Calu3 (cell line): ENCODE measurements around the gene COA6. TPM values are rescaled to one million over a fixed set of nuclear protein-coding genes. Genes with fewer than 3 reads are reported as not detected.

Experiments used
- BruUV-seq: library from RNA; stranded (reverse); fragments of 400-500 nt; replicated peaks from 2 replicates; lab custom pipeline; 2021; lab: Mats Ljungman, UMichigan
- CTCF ChIA-PET: fragments of 300-600 bp; sonication (Branson Sonifier 250); formaldehyde crosslinking; loops from one replicate; lab custom pipeline; 2022; ENCODE audit warnings: antibody characterized with exemption; lab: Charles Lee
- DNase-seq: peaks from one replicate; pipeline ENCODE4 v3.0.0; 2022
- H3K27ac Mint-ChIP-seq: one replicate; pipeline ENCODE4 v1.8.0; 2022; ENCODE audit warnings: mixed read lengths; ENCODE audit not compliant: unreplicated experiment
- H3K27me3 Mint-ChIP-seq: one replicate; pipeline ENCODE4 v1.8.0; 2022; ENCODE audit warnings: mixed read lengths; ENCODE audit not compliant: unreplicated experiment
- H3K36me3 Mint-ChIP-seq: one replicate; pipeline ENCODE4 v1.8.0; 2022; ENCODE audit warnings: mild to moderate bottlenecking, moderate library complexity, mixed read lengths; ENCODE audit not compliant: insufficient read depth, unreplicated experiment
- H3K4me1 Mint-ChIP-seq: one replicate; pipeline ENCODE4 v1.8.0; 2022; ENCODE audit warnings: mild to moderate bottlenecking, low read depth, mixed read lengths; ENCODE audit not compliant: unreplicated experiment
- H3K4me3 Mint-ChIP-seq: one replicate; pipeline ENCODE4 v1.8.0; 2022; ENCODE audit warnings: mild to moderate bottlenecking, low read depth, moderate library complexity, mixed read lengths; ENCODE audit not compliant: unreplicated experiment
- H3K9me3 Mint-ChIP-seq: one replicate; pipeline ENCODE4 v1.8.0; 2022; ENCODE audit warnings: low read depth, mixed read lengths; ENCODE audit not compliant: unreplicated experiment
- CTCF ChIP-seq: fragments of 200-600 bp; IDR thresholded peaks from one replicate; pipeline ENCODE4 v1.8.0; 2022; ENCODE audit warnings: antibody characterized with exemption; ENCODE audit not compliant: unreplicated experiment
- intact Hi-C: fragments of 100-400 bp; cut with micrococcal nuclease; formaldehyde crosslinking; loops from one replicate; pipeline ENCODE4 v1.10.0; 2022; ENCODE audit not compliant: unreplicated experiment
- total RNA-seq: library from RNA; stranded (reverse); gene quantifications from 2 replicates; pipeline ENCODE4 v1.2.3, GENCODE V29; 2022

COA6 gene
- total RNA-seq, 1 experiment from 2014 or later = 46.4 TPM

- intact Hi-C loops = no loop called here
- no peak overlapping the region for H3K27ac Mint-ChIP-seq
- no peaks in the 10 kb centered on the region for H3K27me3 Mint-ChIP-seq
- no peak for DNase-seq
- no peaks in the 10 kb centered on the region for H3K4me1 Mint-ChIP-seq
- CTCF ChIA-PET = no interaction called here
- peaks cover 12% of the 10 kb centered on the region for H3K36me3 Mint-ChIP-seq
- H3K4me3 Mint-ChIP-seq = no peak overlapping the region
- no peaks in the 10 kb centered on the region for H3K9me3 Mint-ChIP-seq
- no TSS peak for BruUV-seq
- no peak for TF ChIP-seq CTCF
Measured at GRCh38 chr1:234427950-234428646, 54.8 kb downstream of the COA6 start.

- Mint-ChIP-seq H3K9me3 (no peaks in the 10 kb centered on the region), H3K4me3 (no peak overlapping the region), H3K36me3 (peaks cover 12% of the 10 kb centered on the region), H3K4me1 (no peaks in the 10 kb centered on the region), H3K27me3 (no peaks in the 10 kb centered on the region), H3K27ac (no peak overlapping the region)
- intact Hi-C loops = no loop called here
- CTCF ChIA-PET = no interaction called here
- DNase-seq = no peak
- BruUV-seq = no TSS peak
- TF ChIP-seq CTCF = no peak
Measured at GRCh38 chr1:234429434-234429806, 56.2 kb downstream of the COA6 start.

DNA sequence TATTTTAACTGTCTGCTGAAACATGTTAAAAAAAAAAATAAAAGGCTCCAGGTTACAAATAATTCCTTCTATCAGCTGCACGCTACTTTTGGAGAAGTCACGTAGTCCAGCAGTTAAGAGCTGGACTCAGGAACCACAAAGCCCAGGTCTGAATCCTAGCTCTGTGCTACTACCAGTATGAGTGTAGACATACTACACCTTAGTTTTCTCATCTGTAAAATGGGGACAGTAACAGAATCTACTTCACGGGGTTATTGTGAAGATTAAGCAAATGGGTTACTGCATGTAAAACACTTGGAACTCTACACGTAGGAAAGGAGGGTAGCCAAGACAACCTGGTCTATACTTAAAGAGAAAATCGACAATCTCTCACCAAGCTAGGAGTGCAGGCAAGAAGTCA is 57.4 kb downstream of the COA6 start:
- no peaks in the 10 kb centered on the region for H3K27me3 Mint-ChIP-seq
- no peak for DNase-seq
- H3K36me3 Mint-ChIP-seq = peaks cover 7% of the 10 kb centered on the region
- TF ChIP-seq CTCF = no peak
- intact Hi-C loops = no loop called here
- H3K9me3 Mint-ChIP-seq = no peaks in the 10 kb centered on the region
- no peak overlapping the region for H3K27ac Mint-ChIP-seq
- H3K4me3 Mint-ChIP-seq = no peak overlapping the region
- CTCF ChIA-PET = no interaction called here
- no peaks in the 10 kb centered on the region for H3K4me1 Mint-ChIP-seq
- no TSS peak for BruUV-seq

DNA sequence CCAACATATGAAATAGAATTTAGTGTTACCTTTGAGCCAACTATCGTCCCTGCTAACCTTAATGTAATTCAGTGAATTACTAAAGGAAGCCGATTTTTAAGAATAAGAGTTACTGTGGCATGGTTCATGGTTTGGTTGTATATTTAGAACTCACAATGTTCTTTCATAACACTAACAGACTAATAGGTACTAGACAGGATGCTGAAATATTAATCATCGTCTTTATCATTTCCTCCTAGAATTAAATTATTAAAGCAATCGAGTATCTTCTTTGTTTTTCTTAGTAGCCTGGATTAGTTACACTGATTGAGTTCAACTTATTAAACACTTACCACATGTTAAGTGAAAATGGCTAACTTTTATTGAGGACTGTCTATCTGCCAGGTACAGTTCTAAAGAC is 58.0 kb downstream of the COA6 start:
- H3K36me3 Mint-ChIP-seq = peaks cover 7% of the 10 kb centered on the region
- H3K27ac Mint-ChIP-seq = no peak overlapping the region
- intact Hi-C loops = no loop called here

More for the DNA sequence above, 58.0 kb downstream of the COA6 start:
- DNase-seq = no peak
- H3K4me3 Mint-ChIP-seq = no peak overlapping the region
- TF ChIP-seq CTCF = no peak
- BruUV-seq = no TSS peak
- no peaks in the 10 kb centered on the region for H3K27me3 Mint-ChIP-seq
- H3K4me1 Mint-ChIP-seq = no peaks in the 10 kb centered on the region
- CTCF ChIA-PET = no interaction called here
- no peaks in the 10 kb centered on the region for H3K9me3 Mint-ChIP-seq
